ENCODE results near the gene PLB1. TPM values are rescaled to one million over a fixed set of nuclear protein-coding genes. Genes with fewer than 3 reads are reported as not detected.

Gene PLB1
- total and polyA plus RNA-seq, 9 of the 15 experiments (the other 6 are each of a cell fraction or from before 2014, with no cell fraction given) = 0.01 to 0.09 (median 0.07) TPM; not detected in 2

DNA sequence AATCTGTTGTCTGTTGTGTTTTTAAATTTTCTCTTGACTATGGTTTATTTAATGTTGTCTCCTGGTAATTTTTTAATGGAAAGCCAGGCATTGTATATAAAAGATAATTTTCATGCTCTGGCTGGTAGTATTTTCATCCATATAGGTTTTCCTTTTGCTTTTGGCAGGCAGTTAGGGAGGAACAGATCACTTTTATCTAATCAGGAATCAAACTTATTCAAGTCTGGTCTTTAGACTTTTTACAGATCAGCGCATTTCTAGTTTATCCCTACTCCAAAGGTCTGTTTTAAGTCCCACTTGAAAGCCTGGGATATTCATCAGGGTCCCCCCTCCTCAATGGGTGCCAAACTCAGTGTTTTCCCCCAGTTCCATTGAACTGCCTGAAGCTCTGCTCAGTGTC lies 17.2 kb downstream of the PLB1 start:
- no peak overlapping the region for H2AFZ ChIP-seq (ENCODE audit: low read depth, low read length)

More for the DNA sequence above, 17.2 kb downstream of the PLB1 start:
- intact Hi-C loops (cut with micrococcal nuclease) = no loop called here
- peaks cover 4 to 15% of the 10 kb centered on the region in 2 experiments; a peak in 3 of 5 replicates for H3K4me1 ChIP-seq (replicated peaks in 1 of 2; ENCODE audit: control insufficient read depth in 2 of 2, insufficient read depth in 2 of 2, low read length in 2 of 2)
- DNase-seq (ENCODE audit: extremely low read depth in 1 of 4, low spot score in 3 of 4) (no peak), ATAC-seq (no peak), FAIRE-seq (no peak)
- 0 out of 2 replicates have a peak, but pooled peaks cover 3% of the 10 kb centered on the region for H4K20me1 ChIP-seq (replicated peaks; ENCODE audit: control insufficient read depth, insufficient read depth, low read length)
- in situ Hi-C loops (cut with MboI) = no loop called here
- ChIA-PET CTCF (ENCODE audit: low intra/inter-chr PET ratio) (no interaction called here), POLR2A (no interaction called here)
- no peaks in the 10 kb centered on the region for H3K9me3 ChIP-seq (replicated peaks; ENCODE audit: control insufficient read depth, insufficient read depth, low read depth, low read length)
- TF ChIP-seq EP300 (IDR thresholded peaks at IDR 0.05; ENCODE audit: low read length) (no peak), ZNF780A (CRISPR knock-in tag; IDR thresholded peaks at IDR 0.05) (no peak), HMG20A (CRISPR knock-in tag; conservative IDR thresholded peaks at IDR 0.05) (no peak), TEAD2 (tag; IDR thresholded peaks at IDR 0.05) (no peak), SLC30A9 (CRISPR knock-in tag; IDR thresholded peaks at IDR 0.05) (no peak), CEBPG (CRISPR knock-in tag; IDR thresholded peaks at IDR 0.05) (no peak), CEBPG (tag; conservative IDR thresholded peaks at IDR 0.05 in 1 of 2, IDR thresholded peaks at IDR 0.05 in 1 of 2) (no peak), ILF3 (IDR thresholded peaks at IDR 0.05; ENCODE audit: borderline replicate concordance) (no peak), PHF20 (IDR thresholded peaks at IDR 0.05; ENCODE audit: partially characterized antibody) (no peak), DPF2 (IDR thresholded peaks at IDR 0.05) (no peak), KLF6 (CRISPR knock-in tag; IDR thresholded peaks at IDR 0.05; ENCODE audit: borderline replicate concordance) (no peak), MCM2 (IDR thresholded peaks at IDR 0.05; ENCODE audit: low read depth) (no peak)
- TF ChIP-seq, protein P1, sequence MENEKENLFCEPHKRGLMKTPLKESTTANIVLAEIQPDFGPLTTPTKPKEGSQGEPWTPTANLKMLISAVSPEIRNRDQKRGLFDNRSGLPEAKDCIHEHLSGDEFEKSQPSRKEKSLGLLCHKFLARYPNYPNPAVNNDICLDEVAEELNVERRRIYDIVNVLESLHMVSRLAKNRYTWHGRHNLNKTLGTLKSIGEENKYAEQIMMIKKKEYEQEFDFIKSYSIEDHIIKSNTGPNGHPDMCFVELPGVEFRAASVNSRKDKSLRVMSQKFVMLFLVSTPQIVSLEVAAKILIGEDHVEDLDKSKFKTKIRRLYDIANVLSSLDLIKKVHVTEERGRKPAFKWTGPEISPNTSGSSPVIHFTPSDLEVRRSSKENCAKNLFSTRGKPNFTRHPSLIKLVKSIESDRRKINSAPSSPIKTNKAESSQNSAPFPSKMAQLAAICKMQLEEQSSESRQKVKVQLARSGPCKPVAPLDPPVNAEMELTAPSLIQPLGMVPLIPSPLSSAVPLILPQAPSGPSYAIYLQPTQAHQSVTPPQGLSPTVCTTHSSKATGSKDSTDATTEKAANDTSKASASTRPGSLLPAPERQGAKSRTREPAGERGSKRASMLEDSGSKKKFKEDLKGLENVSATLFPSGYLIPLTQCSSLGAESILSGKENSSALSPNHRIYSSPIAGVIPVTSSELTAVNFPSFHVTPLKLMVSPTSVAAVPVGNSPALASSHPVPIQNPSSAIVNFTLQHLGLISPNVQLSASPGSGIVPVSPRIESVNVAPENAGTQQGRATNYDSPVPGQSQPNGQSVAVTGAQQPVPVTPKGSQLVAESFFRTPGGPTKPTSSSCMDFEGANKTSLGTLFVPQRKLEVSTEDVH (IDR thresholded peaks at IDR 0.05; ENCODE audit: low read depth, partially characterized antibody) = no peak
- TF ChIP-seq, protein P2, sequence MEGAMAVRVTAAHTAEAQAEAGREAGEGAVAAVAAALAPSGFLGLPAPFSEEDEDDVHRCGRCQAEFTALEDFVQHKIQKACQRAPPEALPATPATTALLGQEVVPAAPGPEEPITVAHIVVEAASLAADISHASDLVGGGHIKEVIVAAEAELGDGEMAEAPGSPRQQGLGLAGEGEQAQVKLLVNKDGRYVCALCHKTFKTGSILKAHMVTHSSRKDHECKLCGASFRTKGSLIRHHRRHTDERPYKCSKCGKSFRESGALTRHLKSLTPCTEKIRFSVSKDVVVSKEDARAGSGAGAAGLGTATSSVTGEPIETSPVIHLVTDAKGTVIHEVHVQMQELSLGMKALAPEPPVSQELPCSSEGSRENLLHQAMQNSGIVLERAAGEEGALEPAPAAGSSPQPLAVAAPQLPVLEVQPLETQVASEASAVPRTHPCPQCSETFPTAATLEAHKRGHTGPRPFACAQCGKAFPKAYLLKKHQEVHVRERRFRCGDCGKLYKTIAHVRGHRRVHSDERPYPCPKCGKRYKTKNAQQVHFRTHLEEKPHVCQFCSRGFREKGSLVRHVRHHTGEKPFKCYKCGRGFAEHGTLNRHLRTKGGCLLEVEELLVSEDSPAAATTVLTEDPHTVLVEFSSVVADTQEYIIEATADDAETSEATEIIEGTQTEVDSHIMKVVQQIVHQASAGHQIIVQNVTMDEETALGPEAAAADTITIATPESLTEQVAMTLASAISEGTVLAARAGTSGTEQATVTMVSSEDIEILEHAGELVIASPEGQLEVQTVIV (CRISPR knock-in tag; IDR thresholded peaks at IDR 0.05; ENCODE audit: borderline replicate concordance) = no peak
- TF ChIP-seq, protein P3, sequence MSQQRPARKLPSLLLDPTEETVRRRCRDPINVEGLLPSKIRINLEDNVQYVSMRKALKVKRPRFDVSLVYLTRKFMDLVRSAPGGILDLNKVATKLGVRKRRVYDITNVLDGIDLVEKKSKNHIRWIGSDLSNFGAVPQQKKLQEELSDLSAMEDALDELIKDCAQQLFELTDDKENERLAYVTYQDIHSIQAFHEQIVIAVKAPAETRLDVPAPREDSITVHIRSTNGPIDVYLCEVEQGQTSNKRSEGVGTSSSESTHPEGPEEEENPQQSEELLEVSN (IDR thresholded peaks at IDR 0.05; ENCODE audit: borderline replicate concordance in 1 of 2, extremely low read depth in 1 of 2, insufficient read depth in 1 of 2, insufficient read length in 1 of 2, low read depth in 1 of 2, low read length in 1 of 2, poor library complexity in 1 of 2, severe bottlenecking in 1 of 2) = no peak
- TF ChIP-seq, protein P4, sequence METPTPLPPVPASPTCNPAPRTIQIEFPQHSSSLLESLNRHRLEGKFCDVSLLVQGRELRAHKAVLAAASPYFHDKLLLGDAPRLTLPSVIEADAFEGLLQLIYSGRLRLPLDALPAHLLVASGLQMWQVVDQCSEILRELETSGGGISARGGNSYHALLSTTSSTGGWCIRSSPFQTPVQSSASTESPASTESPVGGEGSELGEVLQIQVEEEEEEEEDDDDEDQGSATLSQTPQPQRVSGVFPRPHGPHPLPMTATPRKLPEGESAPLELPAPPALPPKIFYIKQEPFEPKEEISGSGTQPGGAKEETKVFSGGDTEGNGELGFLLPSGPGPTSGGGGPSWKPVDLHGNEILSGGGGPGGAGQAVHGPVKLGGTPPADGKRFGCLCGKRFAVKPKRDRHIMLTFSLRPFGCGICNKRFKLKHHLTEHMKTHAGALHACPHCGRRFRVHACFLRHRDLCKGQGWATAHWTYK (CRISPR knock-in tag; IDR thresholded peaks at IDR 0.05) = no peak
- H3K36me3 ChIP-seq (ENCODE audit: control insufficient read depth, insufficient read depth, low read length) = no peaks in the 10 kb centered on the region
- no TSS peak for BruUV-seq (replicated peaks)
- no peak overlapping the region for H3K4me3 ChIP-seq
- no peak overlapping the region for H3K9ac ChIP-seq (ENCODE audit: insufficient read depth in 1 of 2, low read depth in 2 of 2, low read length in 2 of 2)
- H3K4me2 ChIP-seq (ENCODE audit: insufficient read depth, low read length) = no peak overlapping the region
- H3K79me2 ChIP-seq (ENCODE audit: control insufficient read depth, insufficient read depth, low read length) = no peaks in the 10 kb centered on the region
- H3K9me1 ChIP-seq (ENCODE audit: control insufficient read depth, insufficient read depth, low read length) = no peaks in the 10 kb centered on the region
- WGBS (ENCODE audit: insufficient coverage, low coverage, missing lambda C conversion rate) = 17% methylated on average over 1 of the region's 1 CpG
- H3K27me3 ChIP-seq (ENCODE audit: control insufficient read depth in 2 of 2, insufficient read depth in 2 of 2, low read length in 2 of 2) = peaks cover 0 to 7% of the 10 kb centered on the region in 2 experiments; a peak in 1 of 5 replicates
- no peak overlapping the region for H3K27ac ChIP-seq (ENCODE audit: extremely low read depth, low read depth, low read length)

All from K562 (cell line).